NCI-H2227 (cell line): Measurements from ENCODE around the gene KCTD12.
A peak's percentile ranks its signal among the peaks of the same experiment; 100 is the strongest.
"Not testable (repeated sequence)": the region's sequence is repeated elsewhere in the genome, so short reads cannot be mapped to it uniquely, and the experiment has no call there.

Experiments
- DNase-seq: peaks from one replicate; lab custom pipeline; 2025; ENCODE audit not compliant: unreplicated experiment; lab: John Stamatoyannopoulos, UW

The KCTD12 gene

GRCh38 chr13:76886292-76887075 lies at the start of gene KCTD12:
Gene KCTD12, minus strand, starts transcription at chr13:76886405. Its CDS starts 257 bp downstream, at chr13:76886148.
- peak; percentile 68 for DNase-seq

- DNase-seq = no peak
Measured at GRCh38 chr13:76934671-76935070, 48.5 kb upstream of the KCTD12 start.

- DNase-seq = no peak
Measured at GRCh38 chr13:76932076-76932475, 45.9 kb upstream of the KCTD12 start.

- DNase-seq = no peak
Measured at GRCh38 chr13:76929851-76930374, 43.7 kb upstream of the KCTD12 start.

GRCh38 chr13:76929320-76929719 lies 43.1 kb upstream of the KCTD12 start:
- no peak for DNase-seq

GRCh38 chr13:76928456-76928855 lies 42.3 kb upstream of the KCTD12 start:
- no peak for DNase-seq

GRCh38 chr13:76927955-76928354 lies 41.8 kb upstream of the KCTD12 start:
- no peak for DNase-seq

GRCh38 chr13:76925115-76925514 lies 38.9 kb upstream of the KCTD12 start:
- DNase-seq = no peak

GRCh38 chr13:76921516-76921915 lies 35.3 kb upstream of the KCTD12 start:
- DNase-seq = no peak

GRCh38 chr13:76917755-76918481 lies 31.7 kb upstream of the KCTD12 start:
- not testable (repeated sequence) for DNase-seq

- no peak for DNase-seq
Measured at GRCh38 chr13:76917095-76917494, 30.9 kb upstream of the KCTD12 start.

- DNase-seq = no peak
Measured at GRCh38 chr13:76913898-76914297, 27.7 kb upstream of the KCTD12 start.

- DNase-seq = no peak
Measured at GRCh38 chr13:76912476-76912875, 26.3 kb upstream of the KCTD12 start.

GRCh38 chr13:76904507-76904906 lies 18.3 kb upstream of the KCTD12 start:
- DNase-seq = no peak

- DNase-seq = peak; percentile 60
Measured at GRCh38 chr13:76903544-76904162, 17.4 kb upstream of the KCTD12 start.

GRCh38 chr13:76899066-76899465 lies 12.9 kb upstream of the KCTD12 start:
- not testable (repeated sequence) for DNase-seq

GRCh38 chr13:76897171-76897570 lies 11.0 kb upstream of the KCTD12 start:
- not testable (repeated sequence) for DNase-seq

GRCh38 chr13:76894401-76895110 lies 8.4 kb upstream of the KCTD12 start:
- no peak for DNase-seq

GRCh38 chr13:76892488-76892887 lies 6.3 kb upstream of the KCTD12 start:
- DNase-seq = no peak

GRCh38 chr13:76890021-76890420 lies 3.8 kb upstream of the KCTD12 start:
- DNase-seq = no peak

GRCh38 chr13:76889254-76889653 lies 3.0 kb upstream of the KCTD12 start:
- no peak for DNase-seq
